Effector memory CD8-positive, alpha-beta T cell (primary cell): ENCODE measurements around the gene PYGO2.
A peak's percentile ranks its signal among the peaks of the same experiment; 100 is the strongest.

Source experiments
- ATAC-seq: fragments of 150-1000 bp; cut with Tn5 transposase; replicated peaks from 2 replicates; pipeline ENCODE4 v1.10.0; 2021; ENCODE audit warnings: mild to moderate bottlenecking, moderate library complexity
- DNase-seq, 3 experiments: peaks; one replicate each; pipeline ENCODE4 v3.0.0; 2021
- H3K27ac Mint-ChIP-seq, 2 donors: one replicate each; pipeline ENCODE4 v1.8.0; 2022; ENCODE audit warnings: mild to moderate bottlenecking in 2 of 2, mixed read lengths in 2 of 2, moderate library complexity in 2 of 2
- H3K27me3 Mint-ChIP-seq, 2 donors: one replicate each; pipeline ENCODE4 v1.8.0; 2022; ENCODE audit warnings: mixed read lengths in 2 of 2
- H3K36me3 Mint-ChIP-seq: one replicate; pipeline ENCODE4 v1.8.0; 2022; ENCODE audit warnings: mild to moderate bottlenecking, moderate library complexity, mixed read lengths; ENCODE audit not compliant: insufficient read depth
- H3K4me1 Mint-ChIP-seq, 2 donors: one replicate each; pipeline ENCODE4 v1.8.0; 2022; ENCODE audit warnings: low read depth in 2 of 2, mixed read lengths in 2 of 2
- H3K4me3 Mint-ChIP-seq, 2 donors: one replicate each; pipeline ENCODE4 v1.8.0; 2022; ENCODE audit warnings: mild to moderate bottlenecking in 2 of 2, mixed read lengths in 2 of 2, moderate library complexity in 2 of 2
- H3K9me3 Mint-ChIP-seq, 2 donors: one replicate each; pipeline ENCODE4 v1.8.0; 2022; ENCODE audit warnings: mixed read lengths in 2 of 2
- total RNA-seq, 9 experiments: gene quantifications; one replicate each; lab custom pipeline; 2026; lab: John Stamatoyannopoulos, UW

The PYGO2 gene, protein sequence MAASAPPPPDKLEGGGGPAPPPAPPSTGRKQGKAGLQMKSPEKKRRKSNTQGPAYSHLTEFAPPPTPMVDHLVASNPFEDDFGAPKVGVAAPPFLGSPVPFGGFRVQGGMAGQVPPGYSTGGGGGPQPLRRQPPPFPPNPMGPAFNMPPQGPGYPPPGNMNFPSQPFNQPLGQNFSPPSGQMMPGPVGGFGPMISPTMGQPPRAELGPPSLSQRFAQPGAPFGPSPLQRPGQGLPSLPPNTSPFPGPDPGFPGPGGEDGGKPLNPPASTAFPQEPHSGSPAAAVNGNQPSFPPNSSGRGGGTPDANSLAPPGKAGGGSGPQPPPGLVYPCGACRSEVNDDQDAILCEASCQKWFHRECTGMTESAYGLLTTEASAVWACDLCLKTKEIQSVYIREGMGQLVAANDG
- 34.6 to 96.6 (median 41.0) reads per million in 9 experiments for total RNA-seq

DNA sequence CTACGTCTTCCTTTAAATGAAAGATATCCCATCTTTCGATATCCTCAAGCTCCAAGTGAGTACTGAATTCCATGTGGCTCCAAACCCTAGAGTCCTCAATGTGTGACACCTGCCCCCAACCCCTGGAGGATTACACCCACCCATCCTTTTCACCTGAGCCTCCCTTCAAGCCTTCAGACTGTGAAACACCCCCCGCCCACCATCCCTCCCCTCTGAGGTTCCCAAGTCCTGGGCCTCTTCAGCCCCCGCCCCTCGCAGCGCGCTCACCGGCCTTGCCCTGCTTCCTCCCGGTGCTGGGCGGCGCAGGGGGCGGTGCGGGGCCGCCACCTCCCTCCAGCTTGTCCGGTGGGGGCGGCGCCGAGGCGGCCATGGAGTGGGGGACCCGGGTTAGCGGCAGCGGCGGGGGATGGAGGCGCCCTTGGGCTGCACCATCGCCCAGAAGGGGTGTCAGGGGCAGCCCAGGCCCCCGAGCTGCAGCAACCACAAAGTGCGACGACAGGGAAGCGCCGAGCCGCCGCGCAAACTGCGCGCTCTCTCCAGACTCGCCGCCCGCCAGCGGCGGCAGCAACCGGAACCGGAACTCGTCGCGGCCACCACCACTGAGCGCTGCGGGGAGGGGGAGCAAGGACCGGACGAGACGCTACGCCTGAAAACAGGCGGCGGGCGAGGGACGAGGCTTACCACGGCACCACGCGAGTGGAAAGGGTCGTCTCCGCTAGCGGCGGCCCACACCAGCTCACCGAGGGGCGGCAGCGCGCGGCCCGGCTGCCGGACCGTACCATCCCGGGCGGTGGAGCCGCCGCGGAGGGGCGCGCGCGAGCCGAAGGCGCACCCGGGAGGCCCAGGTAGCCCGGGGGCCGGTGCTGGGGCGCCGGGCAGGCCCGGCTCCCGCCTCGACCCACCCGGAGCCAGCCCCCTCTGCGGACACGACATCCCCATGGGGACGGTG lies at the start of gene PYGO2:
TSS of gene PYGO2 (minus strand) at position 576 of the 949 bp plus-strand sequence. CDS start at position 370, 206 bp downstream.
- no peaks in the 10 kb centered on the region for H3K27me3 Mint-ChIP-seq
- peak within 1 kb of the TSS; percentile 92 to 93 for H3K27ac Mint-ChIP-seq
- peak; percentile 77 to 79 (median 78) for DNase-seq
- ATAC-seq: peak; percentile 79
- H3K4me1 Mint-ChIP-seq: peaks cover 24 to 38% of the 10 kb centered on the region in 2 donors
- peak within 1 kb of the TSS; percentile 84 to 88 for H3K4me3 Mint-ChIP-seq
- H3K36me3 Mint-ChIP-seq: peaks cover 58% of the 10 kb centered on the region
- H3K9me3 Mint-ChIP-seq: no peaks in the 10 kb centered on the region

GRCh38 chr1:155011004-155011416 lies 49.4 kb upstream of the PYGO2 start:
- peaks cover 42 to 61% of the 10 kb centered on the region in 2 donors for H3K4me1 Mint-ChIP-seq
- peak overlapping the region in 1 of 2 donors; percentile 74 for H3K27ac Mint-ChIP-seq
- no peaks in the 10 kb centered on the region for H3K9me3 Mint-ChIP-seq
- ATAC-seq (no peak), DNase-seq (no peak)
- no peaks in the 10 kb centered on the region for H3K36me3 Mint-ChIP-seq
- H3K4me3 Mint-ChIP-seq: peak overlapping the region; percentile 46 to 48
- H3K27me3 Mint-ChIP-seq: no peaks in the 10 kb centered on the region

- Mint-ChIP-seq H3K9me3 (no peaks in the 10 kb centered on the region), H3K4me3 (peak overlapping the region; percentile 61 to 67), H3K27me3 (no peaks in the 10 kb centered on the region), H3K4me1 (peaks cover 38 to 61% of the 10 kb centered on the region in 2 donors), H3K36me3 (no peaks in the 10 kb centered on the region), H3K27ac (peak overlapping the region; percentile 74 to 92)
- ATAC-seq (no peak), DNase-seq (no peak)
Measured at GRCh38 chr1:155010211-155010918, 48.8 kb upstream of the PYGO2 start.

DNA sequence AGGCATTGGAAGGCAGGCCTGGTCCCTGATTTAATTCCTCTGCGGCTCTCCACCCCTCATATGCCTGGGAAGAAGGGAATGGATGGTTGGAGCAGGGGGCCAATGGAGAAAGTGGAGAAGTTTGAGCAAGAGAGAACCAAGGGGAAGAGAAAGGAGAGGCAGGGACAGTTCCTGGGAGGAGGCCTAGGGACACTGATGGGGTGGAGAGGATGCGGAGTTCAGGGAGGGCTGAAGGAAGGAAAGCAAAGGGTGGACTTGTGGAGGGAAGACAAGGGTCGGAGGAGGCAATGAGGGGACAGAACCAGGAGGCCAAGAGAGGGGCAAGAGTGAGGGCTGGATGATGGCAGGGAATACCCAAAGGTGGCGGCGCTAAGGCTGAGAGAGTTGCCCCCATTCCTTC lies 48.2 kb upstream of the PYGO2 start:
- peaks cover 38 to 64% of the 10 kb centered on the region in 2 donors for H3K4me1 Mint-ChIP-seq
- H3K4me3 Mint-ChIP-seq: peak overlapping the region; percentile 61 to 67
- no peaks in the 10 kb centered on the region for H3K9me3 Mint-ChIP-seq
- DNase-seq (no peak), ATAC-seq (no peak)
- no peaks in the 10 kb centered on the region for H3K27me3 Mint-ChIP-seq
- peak overlapping the region; percentile 74 to 92 for H3K27ac Mint-ChIP-seq
- no peaks in the 10 kb centered on the region for H3K36me3 Mint-ChIP-seq

- Mint-ChIP-seq H3K27me3 (no peaks in the 10 kb centered on the region), H3K36me3 (no peaks in the 10 kb centered on the region), H3K4me1 (peaks cover 42 to 69% of the 10 kb centered on the region in 2 donors), H3K4me3 (peak overlapping the region; percentile 61 to 67), H3K27ac (peak overlapping the region; percentile 74 to 92), H3K9me3 (no peaks in the 10 kb centered on the region)
- ATAC-seq (no peak), DNase-seq (no peak)
Measured at GRCh38 chr1:155009221-155009711, 47.7 kb upstream of the PYGO2 start.

GRCh38 chr1:155008015-155008941 lies 46.7 kb upstream of the PYGO2 start:
- no peaks in the 10 kb centered on the region for H3K36me3 Mint-ChIP-seq
- DNase-seq (no peak), ATAC-seq (no peak)
- H3K27me3 Mint-ChIP-seq: no peaks in the 10 kb centered on the region
- peak overlapping the region in 1 of 2 donors; percentile 61 for H3K4me3 Mint-ChIP-seq
- H3K27ac Mint-ChIP-seq: peak overlapping the region; percentile 74 to 76
- H3K9me3 Mint-ChIP-seq: no peaks in the 10 kb centered on the region
- H3K4me1 Mint-ChIP-seq: peaks cover 44 to 69% of the 10 kb centered on the region in 2 donors

GRCh38 chr1:155007251-155007828 lies 45.8 kb upstream of the PYGO2 start:
- Mint-ChIP-seq H3K27ac (no peak overlapping the region), H3K4me1 (peaks cover 35 to 62% of the 10 kb centered on the region in 2 donors), H3K4me3 (no peak overlapping the region), H3K9me3 (no peaks in the 10 kb centered on the region), H3K27me3 (no peaks in the 10 kb centered on the region), H3K36me3 (peaks cover under 1% of the 10 kb centered on the region)
- ATAC-seq (no peak), DNase-seq (no peak)

GRCh38 chr1:155006601-155007101 lies 45.1 kb upstream of the PYGO2 start:
- peak; percentile 16 for ATAC-seq
- Mint-ChIP-seq H3K27ac (peak overlapping the region; percentile 88 to 91), H3K4me1 (peaks cover 33 to 57% of the 10 kb centered on the region in 2 donors), H3K4me3 (peak overlapping the region; percentile 44 to 47), H3K9me3 (no peaks in the 10 kb centered on the region), H3K27me3 (no peaks in the 10 kb centered on the region), H3K36me3 (peaks cover 4% of the 10 kb centered on the region)
- DNase-seq: peak in 1 of 3 experiments; percentile 38

- DNase-seq (no peak), ATAC-seq (no peak)
- Mint-ChIP-seq H3K27me3 (no peaks in the 10 kb centered on the region), H3K36me3 (peaks cover 9% of the 10 kb centered on the region), H3K9me3 (no peaks in the 10 kb centered on the region), H3K4me1 (peaks cover 32 to 52% of the 10 kb centered on the region in 2 donors), H3K27ac (peak overlapping the region; percentile 88 to 91), H3K4me3 (peak overlapping the region; percentile 96 to 97)
Measured at GRCh38 chr1:155005076-155006011, 43.8 kb upstream of the PYGO2 start.

DNA sequence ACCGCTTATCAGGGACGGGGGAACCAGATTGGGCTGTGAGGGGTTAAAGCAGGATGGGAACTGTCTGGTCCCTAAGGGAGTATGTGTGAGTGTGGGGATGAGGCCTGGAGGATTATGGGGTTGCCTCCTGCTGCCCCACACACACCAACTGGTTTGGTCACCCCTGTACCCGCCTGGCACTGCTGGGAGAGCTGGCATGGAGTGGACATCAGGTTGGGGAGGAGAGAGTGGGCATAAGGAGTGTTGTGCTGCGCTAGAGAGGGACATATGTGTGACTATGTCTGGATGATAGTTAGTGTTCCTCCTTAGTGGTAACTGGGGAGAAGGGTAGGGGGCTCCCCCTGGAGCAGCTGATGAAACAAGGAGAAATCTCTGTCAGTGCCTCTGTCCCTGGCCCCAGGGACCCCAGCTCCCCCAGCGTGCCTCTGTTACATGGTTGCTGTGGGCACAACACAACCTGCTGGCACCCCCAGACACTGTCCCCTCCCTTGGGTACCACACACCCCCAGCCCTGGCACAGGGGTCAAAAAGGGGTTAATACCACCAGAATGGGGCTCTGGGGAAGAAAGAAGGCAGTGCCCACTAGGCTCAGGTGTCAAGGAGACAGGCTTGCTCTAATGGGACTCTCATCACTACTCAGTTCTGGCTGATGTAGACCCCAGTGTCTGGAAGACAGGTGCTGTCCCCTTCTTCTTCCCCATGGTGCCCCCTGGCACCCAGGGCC lies 42.9 kb upstream of the PYGO2 start:
- peaks cover 9% of the 10 kb centered on the region for H3K36me3 Mint-ChIP-seq
- peak overlapping the region; percentile 96 to 97 for H3K4me3 Mint-ChIP-seq
- no peaks in the 10 kb centered on the region for H3K9me3 Mint-ChIP-seq
- DNase-seq (no peak), ATAC-seq (no peak)
- peak overlapping the region; percentile 88 to 90 for H3K27ac Mint-ChIP-seq
- H3K27me3 Mint-ChIP-seq: no peaks in the 10 kb centered on the region
- H3K4me1 Mint-ChIP-seq: peaks cover 31 to 49% of the 10 kb centered on the region in 2 donors
